Smooth muscle cell (in vitro differentiated cells): ENCODE measurements around the gene ENPP5. TPM values are rescaled to one million over a fixed set of nuclear protein-coding genes. Genes with fewer than 3 reads are reported as not detected.

Experiments used
- DNase-seq: peaks from one replicate; lab custom pipeline; 2025; ENCODE audit not compliant: unreplicated experiment; lab: John Stamatoyannopoulos, UW
- H2AFZ ChIP-seq: fragments of 200-600 bp; sonication (generic); 2 replicates; pipeline ENCODE4 v1.6.0; 2016; ENCODE audit warnings: antibody characterized with exemption, low read depth, mild to moderate bottlenecking
- H3F3A ChIP-seq: fragments of 200-600 bp; sonication (generic); 2 replicates; pipeline ENCODE4 v1.6.0; 2017; ENCODE audit warnings: antibody characterized with exemption, low read depth
- H3K27ac ChIP-seq: fragments of 200-600 bp; sonication (generic); 2 replicates; pipeline ENCODE4 v1.5.1; 2016; ENCODE audit warnings: low read depth, mild to moderate bottlenecking
- H3K27me3 ChIP-seq: fragments of 200-600 bp; sonication (generic); 2 replicates; pipeline ENCODE4 v1.6.1; 2016; ENCODE audit warnings: low read depth, mild to moderate bottlenecking
- H3K36me3 ChIP-seq: fragments of 200-600 bp; sonication (generic); 2 replicates; pipeline ENCODE4 v1.5.1; 2016; ENCODE audit warnings: low read depth
- H3K4me1 ChIP-seq: fragments of 200-600 bp; sonication (generic); 2 replicates; pipeline ENCODE4 v1.5.1; 2016; ENCODE audit warnings: low read depth
- H3K4me2 ChIP-seq: fragments of 200-600 bp; sonication (generic); 2 replicates; pipeline ENCODE4 v1.6.0; 2016; ENCODE audit warnings: mild to moderate bottlenecking
- H3K4me3 ChIP-seq: fragments of 200-600 bp; sonication (generic); 2 replicates; pipeline ENCODE4 v1.5.1; 2016; ENCODE audit warnings: mild to moderate bottlenecking
- H3K79me2 ChIP-seq: fragments of 200-600 bp; sonication (generic); 2 replicates; pipeline ENCODE4 v1.6.0; 2016; ENCODE audit warnings: low read depth, mild to moderate bottlenecking
- H3K9ac ChIP-seq: fragments of 200-600 bp; sonication (generic); 2 replicates; pipeline ENCODE4 v1.6.0; 2016; ENCODE audit warnings: low read depth
- H3K9me3 ChIP-seq: fragments of 200-600 bp; sonication (generic); replicated peaks from 2 replicates; pipeline ENCODE4 v1.5.1; 2016; ENCODE audit warnings: low read depth
- H4K20me1 ChIP-seq: fragments of 200-600 bp; sonication (generic); 2 replicates; pipeline ENCODE4 v1.6.0; 2016; ENCODE audit warnings: low read depth
- CTCF ChIP-seq: fragments of 200-600 bp; sonication (generic); IDR thresholded peaks from 2 replicates; pipeline ENCODE4 v1.5.1; 2017; ENCODE audit warnings: borderline replicate concordance, mild to moderate bottlenecking, antibody characterized with exemption; ENCODE audit not compliant: insufficient read depth, poor library complexity, severe bottlenecking
- WGBS: methylation state at CpG from one replicate; pipeline ENCODE4 v1.1.7; 2016; ENCODE audit warnings: low lambda C conversion rate; 5-methylcytosine and 5-hydroxymethylcytosine counted together
- polyA plus RNA-seq: library from polyadenylated mRNA; unstranded; fragments of >200 nt; fragmentation: Nextera tagmentation; extraction: Ambion mirVana; gene quantifications from 2 replicates; pipeline ENCODE4 v1.2.1, GENCODE V29; 2016
- total RNA-seq: library from RNA; depleted of rRNA; stranded (reverse); fragments of >200 nt; gene quantifications from 2 replicates; pipeline ENCODE4 v1.2.3, GENCODE V29; 2014

Gene ENPP5
- total and polyA plus RNA-seq, 2 experiments from 2014 or later = 0.16 to 1.1 TPM

- Histone ChIP-seq H2AFZ (no peak overlapping the region), H3K4me1 (no peaks in the 10 kb centered on the region), H3K36me3 (no peaks in the 10 kb centered on the region), H3K27ac (no peak overlapping the region), H3K79me2 (no peaks in the 10 kb centered on the region), H3K9ac (no peak overlapping the region), H3F3A (no peaks in the 10 kb centered on the region), H3K4me3 (no peak overlapping the region), H3K9me3 (no peaks in the 10 kb centered on the region), H3K4me2 (no peak overlapping the region), H3K27me3 (no peaks in the 10 kb centered on the region), H4K20me1 (no peaks in the 10 kb centered on the region)
- no peak for DNase-seq
- 40% methylated on average over 1 of the region's 1 CpG for WGBS
- TF ChIP-seq CTCF = no peak
These were observed 41.1 kb upstream of the ENPP5 start for GRCh38 chr6:46211917-46212316.

- no peak for DNase-seq
- 90% methylated on average over 5 of the region's 5 CpGs for WGBS
- no peaks in the 10 kb centered on the region for H3K9me3 ChIP-seq
- H3K9ac ChIP-seq = no peak overlapping the region
- no peak for TF ChIP-seq CTCF
- H3K27ac ChIP-seq = no peak overlapping the region
- no peak overlapping the region for H3K4me3 ChIP-seq
- H3K79me2 ChIP-seq = no peaks in the 10 kb centered on the region
- no peaks in the 10 kb centered on the region for H3K36me3 ChIP-seq
- H2AFZ ChIP-seq = no peak overlapping the region
- no peaks in the 10 kb centered on the region for H4K20me1 ChIP-seq
- no peaks in the 10 kb centered on the region for H3K4me1 ChIP-seq
- H3K4me2 ChIP-seq = no peak overlapping the region
- H3F3A ChIP-seq = no peaks in the 10 kb centered on the region
- no peaks in the 10 kb centered on the region for H3K27me3 ChIP-seq
These were observed 39.5 kb upstream of the ENPP5 start for GRCh38 chr6:46210294-46210693.

GRCh38 chr6:46208303-46208702 lies 37.5 kb upstream of the ENPP5 start:
- no peaks in the 10 kb centered on the region for H3K4me1 ChIP-seq
- no peak for TF ChIP-seq CTCF
- no peaks in the 10 kb centered on the region for H3K27me3 ChIP-seq
- H3K9ac ChIP-seq = no peak overlapping the region
- no peak for DNase-seq
- no peak overlapping the region for H3K27ac ChIP-seq
- H3K79me2 ChIP-seq = no peaks in the 10 kb centered on the region
- no peak overlapping the region for H2AFZ ChIP-seq
- H3K4me3 ChIP-seq = no peak overlapping the region
- no peaks in the 10 kb centered on the region for H3F3A ChIP-seq
- H4K20me1 ChIP-seq = no peaks in the 10 kb centered on the region
- no peaks in the 10 kb centered on the region for H3K36me3 ChIP-seq
- H3K9me3 ChIP-seq = no peaks in the 10 kb centered on the region
- no peak overlapping the region for H3K4me2 ChIP-seq

- H3K4me2 ChIP-seq = no peak overlapping the region
- no peaks in the 10 kb centered on the region for H3F3A ChIP-seq
- WGBS = 89% methylated on average over 3 of the region's 3 CpGs
- H3K27me3 ChIP-seq = no peaks in the 10 kb centered on the region
- DNase-seq = no peak
- no peak overlapping the region for H3K4me3 ChIP-seq
- H3K9ac ChIP-seq = no peak overlapping the region
- no peak for TF ChIP-seq CTCF
- no peaks in the 10 kb centered on the region for H3K9me3 ChIP-seq
- H3K4me1 ChIP-seq = no peaks in the 10 kb centered on the region
- no peak overlapping the region for H2AFZ ChIP-seq
- no peaks in the 10 kb centered on the region for H4K20me1 ChIP-seq
- no peaks in the 10 kb centered on the region for H3K36me3 ChIP-seq
- H3K79me2 ChIP-seq = no peaks in the 10 kb centered on the region
- no peak overlapping the region for H3K27ac ChIP-seq
These were observed 36.4 kb upstream of the ENPP5 start for GRCh38 chr6:46207174-46207573.
